ENCODE results near the gene CDSN. TPM values are rescaled to one million over a fixed set of nuclear protein-coding genes. Genes with fewer than 3 reads are reported as not detected.

Gene CDSN
- total RNA-seq, 1 donor from 2014 or later = not detected

Other genes with a start within 250 kb of the CDSN start
- 6.6 and 8.7 TPM in 2 replicates for gene DDR1, start 235.9 kb downstream of the CDSN start, total RNA-seq
- gene GTF2H4, start 212.2 kb downstream of the CDSN start, total RNA-seq = 29.8 and 32.1 TPM in 2 replicates
- gene VARS2, start 206.2 kb downstream of the CDSN start, total RNA-seq = 40.4 and 42.1 TPM in 2 replicates
- not detected in 2 replicates for gene SFTA2, start 188.3 kb downstream of the CDSN start, total RNA-seq
- gene MUCL3, start 179.5 kb downstream of the CDSN start, total RNA-seq = not detected in 2 replicates
- not detected in 2 replicates for gene MUC21, start 136.7 kb downstream of the CDSN start, total RNA-seq
- gene MUC22, start 110.0 kb downstream of the CDSN start, total RNA-seq = not detected in 2 replicates
- gene C6orf15, start 7.9 kb downstream of the CDSN start, total RNA-seq = not detected in 2 replicates
- gene PSORS1C1, start 5.6 kb downstream of the CDSN start, total RNA-seq = not detected in 2 replicates
- gene PSORS1C2, start 18.6 kb upstream of the CDSN start, total RNA-seq = not detected in 2 replicates
- 37.1 and 39.2 TPM in 2 replicates for gene CCHCR1, start 37.4 kb upstream of the CDSN start, total RNA-seq
- 77.2 and 79.0 TPM in 2 replicates for gene TCF19, start 38.1 kb upstream of the CDSN start, total RNA-seq
- gene POU5F1, start 50.2 kb upstream of the CDSN start, total RNA-seq = not detected in 2 replicates
- gene HLA-C, start 151.6 kb upstream of the CDSN start, total RNA-seq = 1,191 and 1,208 TPM in 2 replicates
- 4,049 and 4,078 TPM in 2 replicates for gene HLA-B, start 236.7 kb upstream of the CDSN start, total RNA-seq

All from T-helper 2 cell treated with Interferon-gamma antibody and Interleukin-4, amounts not matched to agents 100 ng/mL and 5 ng/mL, for 36 hours (primary cell).